PC-3 (cell line): ENCODE results near the gene SERPINI1. TPM values are rescaled to one million over a fixed set of nuclear protein-coding genes. Genes with fewer than 3 reads are reported as not detected.

ENCODE experiments used
- ATAC-seq: fragments of 200-7000 bp; cut with Tn5 transposase; 2 replicates; pipeline ENCODE4 v1.9.1; 2020; ENCODE audit warnings: mild to moderate bottlenecking, moderate library complexity
- BruUV-seq: library from RNA; stranded (reverse); fragments of 400-500 nt; replicated peaks from 2 replicates; lab custom pipeline; 2021; lab: Mats Ljungman, UMichigan
- CTCF ChIA-PET: fragments of 300-600 bp; sonication (Branson Sonifier 250); formaldehyde crosslinking; loops from one replicate; lab custom pipeline; 2022; ENCODE audit warnings: antibody characterized with exemption; lab: Charles Lee
- POLR2A ChIA-PET: fragments of 300-600 bp; sonication (Branson Sonifier 250); formaldehyde crosslinking; loops from one replicate; lab custom pipeline; 2022; ENCODE audit warnings: antibody characterized with exemption; ENCODE audit not compliant: unreplicated experiment; lab: Charles Lee
- DNase-seq: peaks from one replicate; pipeline ENCODE4 v3.0.0-alpha.2; 2015
- H2AFZ ChIP-seq: fragments of 300-600 bp; sonication (generic); 2 replicates; pipeline ENCODE4 v1.6.0; 2016; ENCODE audit warnings: antibody characterized with exemption, low read length
- H3F3A ChIP-seq: fragments of 300-600 bp; sonication (generic); one replicate; pipeline ENCODE4 v1.6.0; 2017; ENCODE audit warnings: antibody characterized with exemption, low read length, control low read depth, mild to moderate bottlenecking; ENCODE audit not compliant: unreplicated experiment
- H3K27ac ChIP-seq: fragments of 300-600 bp; sonication (generic); 2 replicates; pipeline ENCODE4 v1.5.1; 2016; ENCODE audit warnings: mild to moderate bottlenecking, low read length
- H3K27me3 ChIP-seq: fragments of 300-600 bp; sonication (generic); 2 replicates; pipeline ENCODE4 v1.6.1; 2016; ENCODE audit warnings: low read length, mixed read lengths
- H3K36me3 ChIP-seq: fragments of 300-600 bp; sonication (generic); 2 replicates; pipeline ENCODE4 v1.6.1; 2016; ENCODE audit warnings: low read depth, mixed run types, low read length, mixed read lengths
- H3K4me1 ChIP-seq: fragments of 300-600 bp; sonication (generic); 2 replicates; pipeline ENCODE4 v1.5.1; 2016; ENCODE audit warnings: low read length; ENCODE audit not compliant: insufficient read depth
- H3K4me2 ChIP-seq: fragments of 300-600 bp; sonication (generic); 2 replicates; pipeline ENCODE4 v1.6.0; 2016; ENCODE audit warnings: low read length
- H3K4me3 ChIP-seq: fragments of 300-600 bp; sonication (generic); 2 replicates; pipeline ENCODE4 v1.5.1; 2016; ENCODE audit warnings: mild to moderate bottlenecking, low read length, mixed read lengths
- H3K79me2 ChIP-seq: fragments of 300-600 bp; sonication (generic); 2 replicates; pipeline ENCODE4 v1.6.1; 2017; ENCODE audit warnings: low read length, mixed read lengths
- H3K9ac ChIP-seq: fragments of 300-600 bp; sonication (generic); 2 replicates; pipeline ENCODE4 v1.6.0; 2016; ENCODE audit warnings: mild to moderate bottlenecking, low read length
- H3K9me2 ChIP-seq: fragments of 300-600 bp; sonication (generic); replicated peaks from 2 replicates; pipeline ENCODE4 v1.6.1; 2016; ENCODE audit warnings: mixed run types, low read length, mixed read lengths
- H3K9me3 ChIP-seq: fragments of 300-600 bp; sonication (generic); 2 replicates; pipeline ENCODE4 v1.6.1; 2016; ENCODE audit warnings: low read length, mixed read lengths
- H4K20me1 ChIP-seq: fragments of 300-600 bp; sonication (generic); 2 replicates; pipeline ENCODE4 v1.6.1; 2016; ENCODE audit warnings: low read length, mixed read lengths
- CTCF ChIP-seq: fragments of 300-600 bp; sonication (generic); conservative IDR thresholded peaks from 2 replicates; pipeline ENCODE4 v1.5.1; 2017; ENCODE audit warnings: antibody characterized with exemption, low read depth, mild to moderate bottlenecking, low read length
- EZH2 ChIP-seq: fragments of 300-600 bp; sonication (generic); IDR thresholded peaks from one replicate; pipeline ENCODE4 v1.6.1; 2017; ENCODE audit warnings: antibody characterized with exemption, mild to moderate bottlenecking, low read length; ENCODE audit not compliant: unreplicated experiment
- EZH2phosphoT487 ChIP-seq: fragments of 300-600 bp; sonication (generic); IDR thresholded peaks from 2 replicates; pipeline ENCODE4 v1.6.1; 2018; ENCODE audit warnings: mild to moderate bottlenecking, antibody characterized with exemption, low read length, borderline replicate concordance
- intact Hi-C: fragments of 100-400 bp; cut with micrococcal nuclease; formaldehyde crosslinking; loops from 2 replicates; pipeline ENCODE4 v1.9.0; 2023
- total RNA-seq: library from RNA; depleted of rRNA; stranded (reverse); fragments of >200 nt; gene quantifications from 2 replicates; pipeline ENCODE4 v1.2.3, GENCODE V29; 2014

SERPINI1 gene
- total RNA-seq, 1 experiment from 2014 or later: 1.3 TPM

GRCh38 chr3:167711439-167711838 is 24.1 kb upstream of the SERPINI1 start:
- Histone ChIP-seq H4K20me1 (peaks cover 9% of the 10 kb centered on the region; the same call in 1 of the 2 replicates), H3K4me3 (no peak overlapping the region), H3K4me2 (no peak overlapping the region), H2AFZ (no peak overlapping the region), H3K27ac (no peak overlapping the region), H3K9ac (no peak overlapping the region), H3K4me1 (no peaks in the 10 kb centered on the region), H3K27me3 (no peaks in the 10 kb centered on the region), H3K9me2 (no peaks in the 10 kb centered on the region), H3F3A (no peaks in the 10 kb centered on the region), H3K36me3 (peaks cover 16% of the 10 kb centered on the region; the same call in 1 of the 2 replicates), H3K79me2 (peaks cover 65% of the 10 kb centered on the region), H3K9me3 (no peaks in the 10 kb centered on the region)
- ChIA-PET POLR2A (no interaction called here), CTCF (no interaction called here)
- DNase-seq (no peak), ATAC-seq (no peak)
- TF ChIP-seq CTCF (no peak), EZH2phosphoT487 (no peak), EZH2 (no peak)
- no TSS peak for BruUV-seq
- intact Hi-C loops: no loop called here

GRCh38 chr3:167712445-167712844 is 23.1 kb upstream of the SERPINI1 start:
- BruUV-seq: no TSS peak
- Histone ChIP-seq H2AFZ (no peak overlapping the region), H3K9me3 (no peaks in the 10 kb centered on the region), H3K4me2 (no peak overlapping the region), H3K36me3 (peaks cover 16% of the 10 kb centered on the region; the same call in 1 of the 2 replicates), H3K9ac (no peak overlapping the region), H3K4me3 (no peak overlapping the region), H3F3A (no peaks in the 10 kb centered on the region), H3K4me1 (no peaks in the 10 kb centered on the region), H3K27me3 (no peaks in the 10 kb centered on the region), H3K27ac (no peak overlapping the region), H4K20me1 (peaks cover 9% of the 10 kb centered on the region; the same call in 1 of the 2 replicates), H3K79me2 (peaks cover 61% of the 10 kb centered on the region), H3K9me2 (no peaks in the 10 kb centered on the region)
- TF ChIP-seq EZH2phosphoT487 (no peak), EZH2 (no peak), CTCF (no peak)
- POLR2A ChIA-PET: no interaction called here
- DNase-seq (no peak), ATAC-seq (no peak)
- CTCF ChIA-PET: no interaction called here
- intact Hi-C loops: no loop called here

- H3K4me1 ChIP-seq: no peaks in the 10 kb centered on the region
- DNase-seq (no peak), ATAC-seq (no peak)
- no peak overlapping the region for H3K4me2 ChIP-seq
- intact Hi-C loops: no loop called here
- no TSS peak for BruUV-seq
- no peak overlapping the region for H3K27ac ChIP-seq
- H3F3A ChIP-seq: no peaks in the 10 kb centered on the region
- no peak overlapping the region for H2AFZ ChIP-seq
- ChIA-PET CTCF (interaction anchor here (1.0 kb wide), 1 partner anchor 167 kb away, joined by 5 read pairs; no protein-coding TSS in a partner anchor), POLR2A (no interaction called here)
- TF ChIP-seq CTCF: no peak; the same call in 1 of the 2 replicates
- peaks cover 33% of the 10 kb centered on the region for H3K36me3 ChIP-seq
- peaks cover 9% of the 10 kb centered on the region; the same call in 1 of the 2 replicates for H4K20me1 ChIP-seq
- H3K9me2 ChIP-seq: no peaks in the 10 kb centered on the region
- no peaks in the 10 kb centered on the region for H3K9me3 ChIP-seq
- peaks cover 55% of the 10 kb centered on the region for H3K79me2 ChIP-seq
- no peak overlapping the region for H3K4me3 ChIP-seq
- H3K9ac ChIP-seq: no peak overlapping the region
- no peaks in the 10 kb centered on the region for H3K27me3 ChIP-seq
Observed at GRCh38 chr3:167714871-167715270, 20.6 kb upstream of the SERPINI1 start.
